H1 (cell line): ENCODE measurements around the gene TOMT. TPM values are rescaled to one million over a fixed set of nuclear protein-coding genes. Genes with fewer than 3 reads are reported as not detected.

Experiments used
- BCL11A ChIP-seq, 2 experiments: IDR thresholded peaks; one replicate each; pipeline ENCODE4 v1.6.1; 2011; ENCODE audit warnings: low read depth in 2 of 2, low read length in 2 of 2, mild to moderate bottlenecking in 2 of 2
- EGR1 ChIP-seq: IDR thresholded peaks from 2 replicates; pipeline ENCODE4 v1.6.1; 2011; ENCODE audit warnings: low read depth, low read length, borderline replicate concordance
- EZH2 ChIP-seq: fragments of 200-600 bp; sonication (generic); IDR thresholded peaks from 2 replicates; pipeline ENCODE4 v1.7.1; 2012; ENCODE audit warnings: low read depth, mild to moderate bottlenecking, moderate library complexity, low read length, inconsistent platforms; ENCODE audit not compliant: severe bottlenecking
- SIRT6 ChIP-seq: IDR thresholded peaks from one replicate; pipeline ENCODE4 v1.7.1; 2012; ENCODE audit warnings: low read length, inconsistent platforms
- SP4 ChIP-seq: IDR thresholded peaks from 2 replicates; pipeline ENCODE4 v1.6.1; 2012; ENCODE audit warnings: low read length, inconsistent platforms
- SRF ChIP-seq: IDR thresholded peaks from 2 replicates; pipeline ENCODE4 v1.6.1; 2011; ENCODE audit warnings: mild to moderate bottlenecking, low read depth, low read length, moderate library complexity
- SUZ12 ChIP-seq: fragments of 200-600 bp; sonication (generic); IDR thresholded peaks from 2 replicates; pipeline ENCODE4 v1.6.1; 2012; ENCODE audit warnings: mild to moderate bottlenecking, inconsistent platforms, low read length, moderate library complexity, mixed read lengths
- ZNF274 ChIP-seq: IDR thresholded peaks from 2 replicates; pipeline ENCODE4 v1.7.0; 2012; ENCODE audit warnings: low read length, borderline replicate concordance; ENCODE audit errors: extremely low read depth
- polyA plus RNA-seq, 7 experiments: library from polyadenylated mRNA; depleted of rRNA in 3 of 7; stranded (reverse) in 5 of 7; unstranded in 2 of 7; fragments of >200 nt in 5 of 7; fragments of 200-250 nt in 2 of 7; gene quantifications; 1 replicate in 5 of 7; 2 replicates in 1 of 7; 4 replicates in 1 of 7; pipeline versions ENCODE4 v1.2.1 to v1.2.3, GENCODE V29; 2011 to 2013; ENCODE audit warnings: missing spikeins in 2 of 7, mixed read lengths in 2 of 7
- total RNA-seq: library from RNA; stranded (reverse); fragmentation: NEBNext Ultra II Directional; extraction: Animal tissue kit (Norgen Biotek cat#: 25700); gene quantifications from 2 replicates; pipeline ENCODE4 v1.2.1, GENCODE V29; 2021
- TF ChIP-seq, protein P1 (sequence below), 3 experiments: IDR thresholded peaks; 1 replicate in 2 of 3; 2 replicates in 1 of 3; pipeline versions ENCODE4 v1.5.1 to v1.6.1; 2011; ENCODE audit warnings: low read length in 3 of 3, mild to moderate bottlenecking in 3 of 3, inconsistent platforms in 2 of 3, low read depth in 1 of 3, moderate library complexity in 1 of 3; ENCODE audit not compliant: insufficient read depth in 1 of 3; ENCODE audit errors: control extremely low read depth in 1 of 3
- TF ChIP-seq, protein P2 (sequence below): IDR thresholded peaks from 2 replicates; pipeline ENCODE4 v1.6.1; 2012; ENCODE audit warnings: inconsistent platforms

Gene TOMT
- total and polyA plus RNA-seq, 2 of the 8 experiments (the other 6 are each of a cell fraction or from before 2014, with no cell fraction given): 0.11 TPM; not detected in 1

DNA sequence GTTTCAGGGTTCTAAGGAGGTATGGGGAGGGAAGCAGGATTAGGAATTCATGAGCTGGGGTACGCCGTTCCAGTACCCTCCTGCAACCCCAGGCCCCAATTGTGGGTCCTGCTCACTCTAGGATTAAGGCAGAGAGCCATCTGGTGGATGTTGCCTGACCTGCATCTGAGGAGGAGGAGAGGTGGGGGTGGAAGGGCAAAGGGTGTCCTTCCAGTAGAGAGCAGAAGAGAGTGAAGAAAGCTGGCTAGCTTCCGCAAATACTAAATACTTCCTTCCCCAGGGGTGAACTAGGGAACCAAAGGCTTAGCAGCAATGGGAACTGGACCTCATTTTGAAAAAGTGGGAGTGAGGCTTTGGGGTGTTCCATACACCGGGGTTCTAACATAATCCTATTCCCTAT, 14.4 kb upstream of the TOMT start (continued):
- TF ChIP-seq, protein P1, sequence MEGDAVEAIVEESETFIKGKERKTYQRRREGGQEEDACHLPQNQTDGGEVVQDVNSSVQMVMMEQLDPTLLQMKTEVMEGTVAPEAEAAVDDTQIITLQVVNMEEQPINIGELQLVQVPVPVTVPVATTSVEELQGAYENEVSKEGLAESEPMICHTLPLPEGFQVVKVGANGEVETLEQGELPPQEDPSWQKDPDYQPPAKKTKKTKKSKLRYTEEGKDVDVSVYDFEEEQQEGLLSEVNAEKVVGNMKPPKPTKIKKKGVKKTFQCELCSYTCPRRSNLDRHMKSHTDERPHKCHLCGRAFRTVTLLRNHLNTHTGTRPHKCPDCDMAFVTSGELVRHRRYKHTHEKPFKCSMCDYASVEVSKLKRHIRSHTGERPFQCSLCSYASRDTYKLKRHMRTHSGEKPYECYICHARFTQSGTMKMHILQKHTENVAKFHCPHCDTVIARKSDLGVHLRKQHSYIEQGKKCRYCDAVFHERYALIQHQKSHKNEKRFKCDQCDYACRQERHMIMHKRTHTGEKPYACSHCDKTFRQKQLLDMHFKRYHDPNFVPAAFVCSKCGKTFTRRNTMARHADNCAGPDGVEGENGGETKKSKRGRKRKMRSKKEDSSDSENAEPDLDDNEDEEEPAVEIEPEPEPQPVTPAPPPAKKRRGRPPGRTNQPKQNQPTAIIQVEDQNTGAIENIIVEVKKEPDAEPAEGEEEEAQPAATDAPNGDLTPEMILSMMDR (IDR thresholded peaks at IDR 0.05; ENCODE audit: control extremely low read depth in 1 of 3, insufficient read depth in 1 of 3, low read depth in 1 of 3, low read length in 3 of 3): peak; percentile 93 to 96 (median 95)
- TF ChIP-seq SIRT6 (no peak), SRF (no peak), BCL11A (IDR thresholded peaks at IDR 0.05; ENCODE audit: low read depth in 2 of 2, low read length in 2 of 2) (no peak), EGR1 (peak; percentile 40; the same call in 1 of the 2 replicates), SP4 (peak; percentile 52; the same call in 1 of the 2 replicates), EZH2 (no peak), SUZ12 (no peak), ZNF274 (no peak)
- TF ChIP-seq, protein P2, sequence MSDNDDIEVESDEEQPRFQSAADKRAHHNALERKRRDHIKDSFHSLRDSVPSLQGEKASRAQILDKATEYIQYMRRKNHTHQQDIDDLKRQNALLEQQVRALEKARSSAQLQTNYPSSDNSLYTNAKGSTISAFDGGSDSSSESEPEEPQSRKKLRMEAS: peak; percentile 9; the same call in 1 of the 2 replicates
